C4-2B (cell line): ENCODE data around the gene CETP.

ENCODE experiments used
- H3K27ac ChIP-seq: fragments of 450-650 bp; 2 replicates; pipeline ENCODE4 v1.5.1; 2017
- ZFX ChIP-seq: fragments of 450-650 bp; IDR thresholded peaks from 2 replicates; pipeline ENCODE4 v1.6.1; 2017
- TF ChIP-seq, protein P1 (sequence below): fragments of 450-650 bp; conservative IDR thresholded peaks from 2 replicates; pipeline ENCODE4 v1.5.1; 2017; ENCODE audit warnings: mild to moderate bottlenecking

Gene CETP

GRCh38 chr16:56918467-56919012 lies 43.2 kb upstream of the CETP start:
- H3K27ac ChIP-seq = no peak overlapping the region
- TF ChIP-seq, protein P1, sequence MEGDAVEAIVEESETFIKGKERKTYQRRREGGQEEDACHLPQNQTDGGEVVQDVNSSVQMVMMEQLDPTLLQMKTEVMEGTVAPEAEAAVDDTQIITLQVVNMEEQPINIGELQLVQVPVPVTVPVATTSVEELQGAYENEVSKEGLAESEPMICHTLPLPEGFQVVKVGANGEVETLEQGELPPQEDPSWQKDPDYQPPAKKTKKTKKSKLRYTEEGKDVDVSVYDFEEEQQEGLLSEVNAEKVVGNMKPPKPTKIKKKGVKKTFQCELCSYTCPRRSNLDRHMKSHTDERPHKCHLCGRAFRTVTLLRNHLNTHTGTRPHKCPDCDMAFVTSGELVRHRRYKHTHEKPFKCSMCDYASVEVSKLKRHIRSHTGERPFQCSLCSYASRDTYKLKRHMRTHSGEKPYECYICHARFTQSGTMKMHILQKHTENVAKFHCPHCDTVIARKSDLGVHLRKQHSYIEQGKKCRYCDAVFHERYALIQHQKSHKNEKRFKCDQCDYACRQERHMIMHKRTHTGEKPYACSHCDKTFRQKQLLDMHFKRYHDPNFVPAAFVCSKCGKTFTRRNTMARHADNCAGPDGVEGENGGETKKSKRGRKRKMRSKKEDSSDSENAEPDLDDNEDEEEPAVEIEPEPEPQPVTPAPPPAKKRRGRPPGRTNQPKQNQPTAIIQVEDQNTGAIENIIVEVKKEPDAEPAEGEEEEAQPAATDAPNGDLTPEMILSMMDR = no peak
- TF ChIP-seq ZFX = no peak

GRCh38 chr16:56919099-56919800 lies 42.5 kb upstream of the CETP start:
- TF ChIP-seq ZFX = no peak
- TF ChIP-seq, protein P1 = no peak
- H3K27ac ChIP-seq = peak overlapping the region; percentile 55

DNA sequence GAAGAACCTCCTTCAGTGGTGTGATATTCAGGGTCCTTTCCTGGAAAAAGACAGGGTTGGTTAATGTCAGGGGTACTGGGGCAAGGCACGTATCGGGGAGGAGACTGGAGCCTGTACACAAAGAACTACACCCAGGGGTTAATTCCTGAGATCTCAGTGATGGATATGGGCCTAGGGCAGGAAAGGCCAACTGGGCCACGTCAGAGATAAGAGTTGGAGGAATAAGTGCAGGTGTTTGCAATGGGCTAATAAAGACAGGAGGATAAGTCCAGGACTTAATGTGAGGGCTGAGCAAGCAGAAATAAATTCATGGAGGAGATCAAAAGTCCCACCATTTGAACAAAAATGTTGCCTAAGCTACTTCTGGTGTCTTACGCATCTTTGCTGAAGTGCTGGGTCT lies 40.2 kb upstream of the CETP start:
- TF ChIP-seq, protein P1 = no peak
- no peak for TF ChIP-seq ZFX
- H3K27ac ChIP-seq = no peak overlapping the region

DNA sequence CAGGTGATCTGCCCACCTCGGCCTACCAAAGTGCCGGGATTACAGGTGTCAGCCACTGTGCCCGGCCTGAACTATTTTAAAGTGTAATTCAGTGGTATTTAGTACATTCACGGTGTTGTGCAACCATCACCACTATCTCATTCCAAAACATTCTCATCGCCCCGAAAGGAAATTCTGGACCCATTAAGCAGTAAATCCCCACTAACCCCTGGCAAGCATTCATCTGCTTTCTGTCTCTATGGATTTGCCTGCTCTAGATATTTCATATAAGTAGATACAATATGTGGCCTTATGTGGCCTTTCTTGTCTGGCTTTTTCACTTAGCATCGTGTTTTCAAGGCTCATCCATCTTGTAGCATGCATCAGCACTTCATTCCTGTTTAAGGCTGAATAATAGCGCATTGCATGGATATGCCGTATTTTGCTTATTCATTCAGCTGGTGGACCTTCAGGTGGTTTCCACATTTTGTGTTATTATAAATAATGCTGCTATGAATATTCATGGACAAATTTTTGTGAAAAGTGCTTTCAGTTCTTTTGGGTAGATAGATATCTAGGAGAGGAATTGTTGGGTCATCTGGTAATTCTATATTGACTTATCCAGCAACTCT lies 38.2 kb upstream of the CETP start:
- TF ChIP-seq, protein P1 = no peak
- TF ChIP-seq ZFX = no peak
- no peak overlapping the region for H3K27ac ChIP-seq

DNA sequence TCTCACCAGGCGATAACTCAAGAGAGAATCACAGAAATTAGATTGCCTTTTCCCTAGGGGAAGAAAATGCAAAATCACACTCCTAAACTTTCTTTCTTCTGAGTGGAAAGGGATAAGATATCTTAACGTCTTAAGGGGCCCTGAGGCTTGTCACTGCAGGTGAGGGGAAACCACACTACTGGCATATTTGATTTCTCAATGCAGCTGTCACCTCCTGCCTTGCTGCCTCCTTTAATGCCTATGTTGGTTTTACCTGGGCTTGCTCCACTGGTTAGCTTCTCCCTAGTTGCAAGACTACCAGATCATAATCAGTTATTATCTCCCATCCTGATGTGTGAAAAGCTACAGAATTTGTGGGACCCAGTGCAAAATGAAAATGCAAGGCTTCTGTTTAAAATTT lies 34.3 kb upstream of the CETP start:
- H3K27ac ChIP-seq = no peak overlapping the region
- no peak for TF ChIP-seq ZFX
- TF ChIP-seq, protein P1 = no peak

GRCh38 chr16:56929639-56930038 lies 32.1 kb upstream of the CETP start:
- H3K27ac ChIP-seq = no peak overlapping the region
- no peak for TF ChIP-seq ZFX

- H3K27ac ChIP-seq = peak overlapping the region; percentile 96
- no peak for TF ChIP-seq ZFX
- TF ChIP-seq, protein P1 = no peak
Observed at GRCh38 chr16:56930486-56931270, 31.1 kb upstream of the CETP start.
